HL-60 (cell line): Measurements from ENCODE around the gene POR.
A peak's percentile ranks its signal among the peaks of the same experiment; 100 is the strongest.

Experiments
- DNase-seq, 2 experiments: peaks; one replicate each; pipeline ENCODE4 v3.0.0-alpha.2; 2010 to 2020; ENCODE audit warnings: low read depth in 1 of 2, low spot score in 1 of 2
- H3K27ac ChIP-seq: fragments of 250-450 bp; sonication (Bioruptor Pico); replicated peaks from 2 replicates; pipeline ENCODE4 v1.5.1; 2020; ENCODE audit warnings: mild to moderate bottlenecking, moderate library complexity
- H3K27me3 ChIP-seq: fragments of 250-450 bp; sonication (Bioruptor Pico); 2 replicates; pipeline ENCODE4 v1.5.1; 2021; ENCODE audit warnings: mild to moderate bottlenecking, moderate library complexity; ENCODE audit not compliant: insufficient read depth, poor library complexity, severe bottlenecking
- H3K4me3 ChIP-seq: replicated peaks from 2 replicates; pipeline ENCODE4 v1.5.1; 2011; ENCODE audit warnings: mild to moderate bottlenecking, control low read depth, low read length; ENCODE audit not compliant: insufficient read depth
- CTCF ChIP-seq: IDR thresholded peaks from one replicate; pipeline ENCODE4 v1.5.1; 2011; ENCODE audit warnings: low read length, control low read depth, inconsistent platforms; ENCODE audit not compliant: insufficient read depth
- GABPA ChIP-seq: IDR thresholded peaks from 2 replicates; pipeline ENCODE4 v1.6.1; 2012; ENCODE audit warnings: low read depth
- POLR2AphosphoS5 ChIP-seq: IDR thresholded peaks from 2 replicates; pipeline ENCODE4 v1.6.1; 2012; ENCODE audit warnings: low read depth
- REST ChIP-seq: IDR thresholded peaks from 2 replicates; pipeline ENCODE4 v1.6.1; 2012; ENCODE audit warnings: low read depth; ENCODE audit not compliant: insufficient replicate concordance
- SPI1 ChIP-seq: IDR thresholded peaks from 2 replicates; pipeline ENCODE4 v1.6.1; 2012; ENCODE audit warnings: low read depth, mild to moderate bottlenecking, borderline replicate concordance

The POR gene

GRCh38 chr7:75951506-75951905, 36.6 kb downstream of the POR start:
- no peaks in the 10 kb centered on the region for H3K27me3 ChIP-seq
- TF ChIP-seq POLR2AphosphoS5 = 0 out of 2 replicates have a peak, but pooled peaks have one; percentile 32
- no peak for TF ChIP-seq REST
- no peak for TF ChIP-seq SPI1
- no peak for TF ChIP-seq CTCF
- no peak for TF ChIP-seq GABPA
- no peak overlapping the region for H3K4me3 ChIP-seq
- peak; percentile 82 to 90 for DNase-seq
- H3K27ac ChIP-seq = no peak overlapping the region

GRCh38 chr7:75953431-75953830, 38.5 kb downstream of the POR start:
- Histone ChIP-seq H3K4me3 (no peak overlapping the region), H3K27ac (peak overlapping the region; percentile 49), H3K27me3 (no peaks in the 10 kb centered on the region)
- no peak for TF ChIP-seq CTCF
- peak; percentile 40; the same call in 1 of the 2 replicates for TF ChIP-seq SPI1
- peak in 1 of 2 experiments; percentile 24 for DNase-seq

- Histone ChIP-seq H3K27me3 (no peaks in the 10 kb centered on the region), H3K4me3 (no peak overlapping the region), H3K27ac (peak overlapping the region; percentile 49)
- peak in 1 of 2 experiments; percentile 60 for DNase-seq
- TF ChIP-seq POLR2AphosphoS5 = no peak
- TF ChIP-seq REST = no peak
- TF ChIP-seq SPI1 = peak; percentile 93
- no peak for TF ChIP-seq GABPA
Observed at GRCh38 chr7:75953931-75954330, 39.0 kb downstream of the POR start.

- DNase-seq = no peak
- Histone ChIP-seq H3K27ac (no peak overlapping the region), H3K27me3 (no peaks in the 10 kb centered on the region), H3K4me3 (no peak overlapping the region)
- TF ChIP-seq CTCF = no peak
- TF ChIP-seq GABPA = no peak
- TF ChIP-seq SPI1 = no peak
- no peak for TF ChIP-seq REST
- no peak for TF ChIP-seq POLR2AphosphoS5
Observed at GRCh38 chr7:75955331-75955955, 40.5 kb downstream of the POR start.
